Islet precursor cell (in vitro differentiated cells): Measurements from ENCODE around the gene U2AF1L4.
A peak's percentile ranks its signal among the peaks of the same experiment; 100 is the strongest.
"Not testable (repeated sequence)": the region's sequence is repeated elsewhere in the genome, so short reads cannot be mapped to it uniquely, and the experiment has no call there.

Experiments used
- DNase-seq: peaks from one replicate; pipeline ENCODE4 v3.0.0-alpha.2; 2018

U2AF1L4 gene

GRCh38 chr19:35780717-35781116 lies 35.5 kb upstream of the U2AF1L4 start:
- DNase-seq: no peak

DNA sequence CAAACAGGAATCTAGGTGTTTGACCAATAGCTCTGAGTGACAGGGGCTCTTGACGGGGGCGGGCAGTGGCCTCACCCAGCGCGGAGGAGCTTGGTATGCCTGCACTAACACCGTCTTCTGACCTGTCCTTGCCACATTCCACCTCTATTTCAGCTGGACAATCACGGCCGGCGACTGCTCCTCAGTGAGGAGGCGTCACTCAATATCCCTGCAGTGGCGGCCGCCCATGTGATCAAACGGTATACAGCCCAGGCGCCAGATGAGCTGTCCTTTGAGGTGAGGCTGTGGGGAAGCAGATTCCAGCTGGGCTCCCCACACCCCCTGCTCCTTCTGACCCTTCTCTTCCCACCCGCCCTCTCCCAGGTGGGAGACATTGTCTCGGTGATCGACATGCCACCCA lies 34.8 kb upstream of the U2AF1L4 start:
- DNase-seq: no peak

DNA sequence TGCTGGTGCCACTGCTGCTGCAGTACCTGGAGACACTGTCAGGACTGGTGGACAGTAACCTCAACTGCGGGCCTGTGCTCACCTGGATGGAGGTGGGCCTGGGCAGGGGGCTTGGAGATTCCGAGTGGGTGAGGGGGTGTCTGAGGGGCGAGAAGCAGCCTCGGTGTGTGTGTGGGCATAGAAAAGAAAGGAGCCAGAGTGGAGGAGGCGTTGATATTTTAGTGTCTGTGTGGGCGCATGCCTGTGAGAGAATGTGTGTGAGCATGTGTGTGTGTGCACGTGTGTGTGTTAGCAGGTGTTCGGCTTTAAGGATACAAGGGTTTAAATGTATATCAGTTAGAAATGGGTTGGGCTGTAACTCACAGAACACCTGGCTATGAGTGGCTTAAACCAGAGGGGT lies 33.8 kb upstream of the U2AF1L4 start:
- DNase-seq: peak; percentile 37

DNA sequence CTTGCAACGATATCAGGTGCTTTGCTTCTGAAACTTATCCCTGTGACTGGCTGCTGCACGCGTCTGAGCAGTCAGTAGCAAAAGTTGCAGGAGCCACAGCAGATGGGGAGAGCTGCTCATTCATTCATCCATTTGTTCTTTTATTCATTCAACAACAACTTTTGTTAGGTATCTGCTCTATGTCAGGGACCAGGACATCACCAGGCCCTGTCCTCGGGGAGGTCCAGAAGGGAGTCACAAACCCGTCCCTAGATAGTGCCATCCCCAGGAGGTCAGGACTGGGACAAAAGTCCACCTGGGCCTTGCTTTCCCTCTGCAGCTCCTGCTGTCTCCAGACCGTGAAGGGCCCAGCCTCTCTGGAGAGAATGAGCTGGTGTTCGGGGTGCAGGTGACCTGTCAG lies 32.7 kb upstream of the U2AF1L4 start:
- no peak for DNase-seq

DNA sequence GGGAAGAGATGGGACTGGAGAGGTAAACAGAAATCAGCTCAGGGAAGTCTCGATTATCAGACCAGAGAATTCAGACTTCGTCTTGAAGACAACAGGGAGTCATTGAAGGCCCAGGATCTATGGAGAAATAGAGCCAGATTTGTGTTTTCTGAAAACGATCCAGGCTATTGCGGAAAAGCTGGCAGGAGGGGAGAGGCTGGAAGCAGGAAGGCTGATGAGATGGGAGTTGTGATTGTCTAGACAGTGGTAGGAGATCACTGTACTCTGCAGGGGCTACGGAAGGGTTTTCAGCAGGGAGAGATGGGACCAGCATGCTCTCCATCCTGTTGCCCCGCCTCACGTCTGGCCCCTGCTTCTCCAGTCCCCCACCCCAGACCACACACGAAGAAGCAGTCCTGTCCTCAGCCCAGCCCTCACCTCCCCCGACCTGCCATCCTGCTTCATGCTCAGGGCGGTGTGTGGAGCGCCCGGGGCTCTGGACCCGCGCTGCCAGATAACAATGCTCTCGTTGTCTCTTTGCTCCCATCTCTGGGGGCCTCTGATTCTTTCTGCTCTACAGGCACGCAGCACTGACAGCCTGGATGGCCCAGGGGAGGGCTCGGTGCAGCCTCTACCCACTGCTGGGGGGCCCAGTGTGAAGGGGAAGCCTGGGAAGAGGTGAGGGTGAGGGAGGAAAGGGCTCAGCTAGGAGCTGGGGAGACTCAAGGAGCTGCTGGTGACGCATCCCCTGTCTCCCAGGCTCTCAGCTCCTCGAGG lies 32.0 kb upstream of the U2AF1L4 start:
- peak; percentile 96 for DNase-seq

- DNase-seq: no peak
These were observed 31.0 kb upstream of the U2AF1L4 start for GRCh38 chr19:35776102-35776788.

DNA sequence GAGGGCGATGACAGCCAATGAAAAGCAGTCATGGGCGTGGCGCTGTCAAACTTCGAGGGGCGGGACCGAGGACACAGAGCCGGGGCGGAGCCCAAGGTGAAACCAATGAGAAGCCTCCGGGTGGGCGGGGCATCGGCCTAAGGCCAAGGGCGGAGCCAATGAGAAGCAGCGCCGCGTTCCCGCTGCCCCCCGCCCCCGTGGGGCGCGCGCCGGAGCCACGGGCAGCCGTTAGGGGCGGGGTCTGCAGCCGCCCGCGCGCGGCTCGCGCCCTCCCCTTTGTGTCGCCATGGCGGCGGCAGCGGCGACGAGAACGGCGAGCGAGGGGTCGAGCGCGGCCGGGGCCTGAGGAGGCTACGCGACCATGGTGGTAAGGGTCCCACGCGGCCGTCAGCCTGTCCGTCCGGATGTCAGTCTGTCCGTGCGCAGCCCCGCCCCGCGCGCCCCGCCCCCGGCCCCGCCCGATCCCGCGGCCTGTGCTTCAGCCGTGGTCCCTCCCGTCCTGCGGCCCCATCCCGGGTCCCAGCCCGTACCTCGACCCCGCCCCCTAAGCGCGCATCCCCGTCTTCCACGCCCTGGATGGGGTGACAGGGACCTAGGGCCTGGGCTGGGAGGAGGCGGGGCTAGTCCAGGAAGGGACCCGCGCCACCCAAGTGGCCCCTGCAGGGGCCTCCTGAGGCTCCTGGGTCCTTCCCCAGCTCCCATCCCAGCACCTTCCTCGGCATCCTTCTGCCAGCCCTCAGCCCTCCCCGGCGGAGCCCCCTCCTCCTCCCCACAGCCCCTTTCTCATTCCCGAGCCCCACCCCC lies 30.3 kb upstream of the U2AF1L4 start, which contains the start of gene ARHGAP33:
TSS of gene ARHGAP33 (plus strand) at position 267 of the 804 bp plus-strand sequence. CDS start at position 362, 95 bp downstream.
- peak; percentile 98 for DNase-seq

DNA sequence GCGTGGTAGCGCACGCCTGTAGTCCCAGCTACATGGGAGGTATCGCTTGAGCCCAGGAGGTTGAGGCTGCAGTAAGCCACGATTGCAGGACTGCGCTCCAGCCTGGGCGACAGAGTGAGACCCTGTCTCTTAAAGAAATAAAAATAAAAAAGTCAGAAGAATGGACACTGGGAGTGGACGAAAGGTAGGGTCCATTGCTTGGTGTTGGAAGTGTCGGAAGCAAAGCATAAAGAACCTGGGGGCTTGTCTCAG lies 29.8 kb upstream of the U2AF1L4 start:
- no peak for DNase-seq

DNA sequence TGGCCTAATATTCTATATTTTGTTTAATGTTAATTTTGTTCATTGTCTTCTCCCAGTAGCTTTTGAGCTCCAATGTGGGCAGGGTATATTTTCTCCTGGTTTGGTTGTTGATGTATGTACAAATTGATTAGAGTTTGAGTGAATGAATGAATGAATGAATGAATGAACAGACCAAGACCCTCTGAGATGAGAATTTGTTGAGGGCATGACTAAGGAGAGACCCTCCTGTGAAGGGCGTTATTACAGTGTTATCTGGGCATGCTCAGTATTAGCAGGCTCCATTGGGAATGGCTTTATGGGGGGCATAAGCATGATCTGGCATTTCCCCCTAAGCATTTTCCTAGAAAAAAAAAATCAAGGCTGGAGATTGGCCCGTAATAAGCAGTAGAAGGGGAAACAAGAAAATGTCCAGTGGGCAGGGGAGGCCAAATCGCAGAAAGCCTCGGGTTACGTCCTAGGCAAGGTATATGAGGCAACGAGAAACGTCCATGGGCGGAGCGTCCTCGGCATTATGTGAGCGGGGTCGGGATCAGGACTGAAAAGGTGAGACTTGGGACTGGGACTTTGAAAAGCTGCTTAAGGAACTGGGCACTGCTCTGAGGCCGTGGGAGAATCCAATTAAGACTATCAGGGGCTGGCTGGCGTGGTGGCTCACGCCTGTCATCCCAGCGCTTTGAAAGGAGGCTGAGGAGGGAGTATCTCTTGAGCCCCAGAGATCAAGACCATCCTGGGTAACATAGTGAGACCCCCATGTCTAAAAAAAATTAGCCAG lies 29.2 kb upstream of the U2AF1L4 start:
- DNase-seq: peak; percentile 50

- no peak for DNase-seq
These were observed 28.0 kb upstream of the U2AF1L4 start for GRCh38 chr19:35773020-35773806.

DNA sequence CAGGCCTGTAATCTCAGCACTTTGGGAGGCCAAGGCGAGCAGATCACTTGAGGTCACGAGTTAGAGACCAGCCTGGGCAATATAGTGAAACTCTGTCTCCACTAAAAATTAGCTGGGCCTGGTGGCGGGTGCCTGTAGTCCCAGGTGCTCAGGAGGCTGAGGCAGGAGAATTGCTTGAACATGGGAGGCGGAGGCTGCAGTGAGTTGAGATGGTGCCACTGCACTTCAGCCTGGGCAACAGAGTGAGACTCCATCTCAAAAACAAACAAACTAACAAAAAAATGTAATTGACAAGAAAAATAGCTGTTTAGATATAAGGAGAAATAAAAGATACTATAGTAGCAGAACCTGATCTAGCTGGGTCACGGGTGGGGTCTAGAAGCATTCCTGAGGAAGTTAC lies 27.1 kb upstream of the U2AF1L4 start:
- not testable (repeated sequence) for DNase-seq

- no peak for DNase-seq
These were observed 22.8 kb upstream of the U2AF1L4 start for GRCh38 chr19:35768082-35768421.

DNA sequence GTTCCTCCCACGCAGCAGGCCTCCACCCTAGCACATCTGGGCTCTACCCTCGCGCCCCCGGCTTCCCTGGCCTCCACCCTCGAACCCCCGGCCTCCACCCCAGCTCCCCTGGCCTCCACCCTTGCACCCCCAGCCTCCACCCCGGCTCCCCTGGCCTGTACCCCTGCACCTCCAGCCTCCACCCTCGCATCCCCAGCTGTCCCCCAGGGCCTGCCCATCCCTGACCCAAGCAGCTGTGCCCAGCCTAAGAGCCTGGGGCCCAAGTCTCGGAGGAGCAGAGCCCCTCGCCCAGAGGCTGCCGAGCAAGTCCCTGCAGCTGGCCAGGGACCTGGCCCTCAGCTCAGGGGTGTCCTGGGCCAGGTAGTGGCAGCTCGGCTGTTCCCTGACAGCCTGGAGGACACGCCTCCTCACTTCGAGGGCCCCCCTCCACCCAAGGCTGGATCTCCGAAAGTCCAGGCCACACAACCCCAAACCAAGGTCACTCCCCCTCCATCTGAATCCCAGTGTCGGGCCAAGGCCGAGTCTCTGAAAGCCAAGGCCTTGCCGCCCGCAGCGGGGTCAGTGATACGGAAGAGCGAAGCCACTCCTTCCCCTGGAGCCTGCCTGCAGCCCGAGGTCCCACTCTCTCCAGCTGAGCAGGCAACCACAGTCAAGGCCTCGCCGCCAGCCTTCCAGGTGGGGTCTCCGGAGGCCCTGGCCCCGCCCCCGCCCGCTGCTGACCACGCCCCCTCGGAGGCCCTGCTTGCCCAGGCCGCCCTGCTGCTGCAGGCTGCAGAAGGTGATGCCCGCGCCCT lies 22.3 kb upstream of the U2AF1L4 start:
- peak; percentile 90 for DNase-seq

GRCh38 chr19:35766571-35767104 lies 21.4 kb upstream of the U2AF1L4 start:
- DNase-seq: peak; percentile 42

GRCh38 chr19:35764432-35765315 lies 19.5 kb upstream of the U2AF1L4 start:
- peak; percentile 35 for DNase-seq

GRCh38 chr19:35760711-35761349 lies 15.6 kb upstream of the U2AF1L4 start:
- no peak for DNase-seq

DNA sequence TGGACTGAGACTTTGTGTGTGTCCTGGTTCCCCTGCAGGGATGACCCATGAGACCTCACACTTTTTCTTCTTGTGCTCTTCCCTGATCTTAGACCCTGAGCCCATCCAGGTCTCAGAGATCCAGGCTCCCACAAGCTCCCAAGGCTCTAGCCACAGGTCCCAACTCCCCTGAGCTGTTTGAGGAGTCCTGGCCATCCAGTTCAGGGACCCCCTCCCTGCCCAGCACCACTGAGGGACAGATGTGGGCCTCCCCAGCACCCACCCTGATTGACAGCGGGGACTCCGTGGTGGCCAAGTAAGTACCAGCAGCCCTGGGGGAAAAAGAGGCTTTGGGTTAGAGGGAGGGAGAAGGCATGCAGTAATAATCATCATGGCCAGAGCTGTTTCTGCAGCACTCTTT lies 14.5 kb upstream of the U2AF1L4 start:
- DNase-seq: peak; percentile 32

DNA sequence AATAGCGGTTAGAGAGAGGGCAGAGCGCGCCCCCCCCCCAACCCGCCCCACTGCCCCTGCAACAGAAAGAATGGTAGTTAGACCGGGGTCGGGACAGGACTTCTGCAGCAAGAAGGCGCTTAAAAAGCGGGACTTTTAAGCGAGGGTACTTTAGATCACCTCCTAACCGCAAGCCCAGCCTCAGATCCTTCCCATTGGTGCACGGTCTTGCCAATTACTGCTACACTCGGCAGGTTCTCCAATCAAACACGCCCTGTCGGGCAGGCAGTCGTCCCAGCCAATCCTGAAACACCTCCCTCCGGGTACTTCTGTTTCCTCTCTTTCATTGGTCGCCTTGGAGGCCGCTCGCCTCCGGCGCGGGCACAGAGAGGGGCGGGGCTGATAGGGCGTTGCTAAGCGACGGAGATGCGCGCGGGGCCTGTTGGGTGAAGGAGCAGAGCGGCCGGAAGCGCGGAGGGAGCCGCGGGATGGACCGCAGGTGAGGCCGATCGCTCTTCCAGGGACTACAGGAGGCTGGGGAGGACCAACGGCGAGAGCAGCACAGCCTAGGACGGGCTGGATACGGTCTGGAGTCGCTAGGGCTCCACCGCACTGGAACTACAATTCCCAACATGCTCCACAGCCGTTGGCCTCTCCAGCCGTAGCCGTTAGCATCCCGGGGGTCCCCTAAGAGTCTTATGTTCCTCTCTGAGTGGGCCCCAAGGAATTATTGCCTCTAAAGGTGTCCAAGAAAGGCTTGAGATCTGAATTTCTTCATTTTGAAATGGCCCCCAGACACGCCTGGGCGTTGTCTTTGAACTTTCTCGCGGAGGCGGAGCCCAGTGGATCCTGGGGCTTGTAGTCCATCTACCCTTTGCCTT lies 12.8 kb upstream of the U2AF1L4 start, which contains the start of gene PROSER3:
TSS of gene PROSER3 (plus strand) at position 428 of the 860 bp plus-strand sequence. CDS start at position 468, 40 bp downstream.
- peak; percentile 100 for DNase-seq
